HepG2 (cell line): Measurements from ENCODE around the gene DENND4C.

Source experiments
- CTCF ChIP-seq: sonication (generic); formaldehyde crosslinking; IDR thresholded peaks from 2 replicates; pipeline ENCODE4 v1.5.0; 2020; ENCODE audit warnings: mild to moderate bottlenecking, missing genetic modification reagents, moderate library complexity
- EED ChIP-seq: sonication (generic); formaldehyde crosslinking; IDR thresholded peaks from 2 replicates; pipeline ENCODE4 v1.5.0; 2020; ENCODE audit warnings: mild to moderate bottlenecking, missing genetic modification reagents
- ZNF121 ChIP-seq: sonication (generic); formaldehyde crosslinking; IDR thresholded peaks from 2 replicates; pipeline ENCODE4 v1.5.0; 2020; ENCODE audit warnings: mild to moderate bottlenecking, missing genetic modification reagents

GRCh38 chr9:19298436-19299000 is 68.0 kb downstream of the DENND4C start:
- TF ChIP-seq CTCF (CRISPR knock-in tag) (no peak), ZNF121 (no peak), EED (CRISPR knock-in tag) (no peak)
